Testis (tissue), 2 donors: ENCODE data around the gene QPCT.

Experiments used
- POLR2A ChIP-seq: fragments of 450-650 bp; IDR thresholded peaks from one replicate; pipeline ENCODE4 v1.6.1; 2017; ENCODE audit warnings: antibody characterized with exemption, mild to moderate bottlenecking, moderate library complexity
- TF ChIP-seq, protein P1 (sequence below), 3 experiments: fragments of 450-650 bp in 2 of 3; fragments of 200-600 bp in 1 of 3; sonication (generic) in 1 of 3; IDR thresholded peaks; one replicate each; pipeline ENCODE4 v1.5.1; 2016 to 2019; ENCODE audit warnings: antibody characterized with exemption in 3 of 3, mild to moderate bottlenecking in 2 of 3, moderate library complexity in 1 of 3

GRCh38 chr2:37357069-37357468 is 12.6 kb downstream of the QPCT start:
- TF ChIP-seq, protein P1, sequence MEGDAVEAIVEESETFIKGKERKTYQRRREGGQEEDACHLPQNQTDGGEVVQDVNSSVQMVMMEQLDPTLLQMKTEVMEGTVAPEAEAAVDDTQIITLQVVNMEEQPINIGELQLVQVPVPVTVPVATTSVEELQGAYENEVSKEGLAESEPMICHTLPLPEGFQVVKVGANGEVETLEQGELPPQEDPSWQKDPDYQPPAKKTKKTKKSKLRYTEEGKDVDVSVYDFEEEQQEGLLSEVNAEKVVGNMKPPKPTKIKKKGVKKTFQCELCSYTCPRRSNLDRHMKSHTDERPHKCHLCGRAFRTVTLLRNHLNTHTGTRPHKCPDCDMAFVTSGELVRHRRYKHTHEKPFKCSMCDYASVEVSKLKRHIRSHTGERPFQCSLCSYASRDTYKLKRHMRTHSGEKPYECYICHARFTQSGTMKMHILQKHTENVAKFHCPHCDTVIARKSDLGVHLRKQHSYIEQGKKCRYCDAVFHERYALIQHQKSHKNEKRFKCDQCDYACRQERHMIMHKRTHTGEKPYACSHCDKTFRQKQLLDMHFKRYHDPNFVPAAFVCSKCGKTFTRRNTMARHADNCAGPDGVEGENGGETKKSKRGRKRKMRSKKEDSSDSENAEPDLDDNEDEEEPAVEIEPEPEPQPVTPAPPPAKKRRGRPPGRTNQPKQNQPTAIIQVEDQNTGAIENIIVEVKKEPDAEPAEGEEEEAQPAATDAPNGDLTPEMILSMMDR (IDR thresholded peaks at IDR 0.05): no peak
- TF ChIP-seq POLR2A: no peak
